ENCODE measurements around the gene NDN.

DNA sequence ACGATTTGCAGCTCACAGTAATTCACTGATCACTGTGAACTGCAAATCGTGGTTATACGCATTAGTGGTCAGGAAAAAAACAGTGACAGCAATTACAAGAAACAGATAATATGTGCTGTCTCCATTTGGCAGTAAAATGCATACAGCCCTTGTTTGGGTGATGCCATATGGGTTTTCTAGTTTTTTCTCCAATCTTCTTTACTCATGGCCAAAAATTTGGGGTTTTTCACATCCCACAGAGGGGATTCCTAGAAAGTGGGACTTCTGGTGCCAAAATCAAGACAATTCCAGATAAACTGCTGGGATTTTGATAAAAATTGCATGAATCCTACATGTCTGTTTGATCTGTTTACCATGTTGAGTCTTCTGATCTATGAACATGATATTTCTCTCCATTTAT is 15.6 kb downstream of the NDN start:
- TF ChIP-seq, protein P1, sequence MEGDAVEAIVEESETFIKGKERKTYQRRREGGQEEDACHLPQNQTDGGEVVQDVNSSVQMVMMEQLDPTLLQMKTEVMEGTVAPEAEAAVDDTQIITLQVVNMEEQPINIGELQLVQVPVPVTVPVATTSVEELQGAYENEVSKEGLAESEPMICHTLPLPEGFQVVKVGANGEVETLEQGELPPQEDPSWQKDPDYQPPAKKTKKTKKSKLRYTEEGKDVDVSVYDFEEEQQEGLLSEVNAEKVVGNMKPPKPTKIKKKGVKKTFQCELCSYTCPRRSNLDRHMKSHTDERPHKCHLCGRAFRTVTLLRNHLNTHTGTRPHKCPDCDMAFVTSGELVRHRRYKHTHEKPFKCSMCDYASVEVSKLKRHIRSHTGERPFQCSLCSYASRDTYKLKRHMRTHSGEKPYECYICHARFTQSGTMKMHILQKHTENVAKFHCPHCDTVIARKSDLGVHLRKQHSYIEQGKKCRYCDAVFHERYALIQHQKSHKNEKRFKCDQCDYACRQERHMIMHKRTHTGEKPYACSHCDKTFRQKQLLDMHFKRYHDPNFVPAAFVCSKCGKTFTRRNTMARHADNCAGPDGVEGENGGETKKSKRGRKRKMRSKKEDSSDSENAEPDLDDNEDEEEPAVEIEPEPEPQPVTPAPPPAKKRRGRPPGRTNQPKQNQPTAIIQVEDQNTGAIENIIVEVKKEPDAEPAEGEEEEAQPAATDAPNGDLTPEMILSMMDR (IDR thresholded peaks at IDR 0.05 in 8 of 11, conservative IDR thresholded peaks at IDR 0.05 in 3 of 11), result no peak
- TF ChIP-seq POLR2A (IDR thresholded peaks at IDR 0.05) (no peak), POLR2AphosphoS5 (IDR thresholded peaks at IDR 0.05) (no peak)

Measured in spleen (tissue), 7 donors.